Measurements from ENCODE around the gene ZFYVE19.

Gene ZFYVE19

GRCh38 chr15:40766906-40767837 lies 39.7 kb upstream of the ZFYVE19 start:
- TF ChIP-seq, protein P1, sequence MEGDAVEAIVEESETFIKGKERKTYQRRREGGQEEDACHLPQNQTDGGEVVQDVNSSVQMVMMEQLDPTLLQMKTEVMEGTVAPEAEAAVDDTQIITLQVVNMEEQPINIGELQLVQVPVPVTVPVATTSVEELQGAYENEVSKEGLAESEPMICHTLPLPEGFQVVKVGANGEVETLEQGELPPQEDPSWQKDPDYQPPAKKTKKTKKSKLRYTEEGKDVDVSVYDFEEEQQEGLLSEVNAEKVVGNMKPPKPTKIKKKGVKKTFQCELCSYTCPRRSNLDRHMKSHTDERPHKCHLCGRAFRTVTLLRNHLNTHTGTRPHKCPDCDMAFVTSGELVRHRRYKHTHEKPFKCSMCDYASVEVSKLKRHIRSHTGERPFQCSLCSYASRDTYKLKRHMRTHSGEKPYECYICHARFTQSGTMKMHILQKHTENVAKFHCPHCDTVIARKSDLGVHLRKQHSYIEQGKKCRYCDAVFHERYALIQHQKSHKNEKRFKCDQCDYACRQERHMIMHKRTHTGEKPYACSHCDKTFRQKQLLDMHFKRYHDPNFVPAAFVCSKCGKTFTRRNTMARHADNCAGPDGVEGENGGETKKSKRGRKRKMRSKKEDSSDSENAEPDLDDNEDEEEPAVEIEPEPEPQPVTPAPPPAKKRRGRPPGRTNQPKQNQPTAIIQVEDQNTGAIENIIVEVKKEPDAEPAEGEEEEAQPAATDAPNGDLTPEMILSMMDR (IDR thresholded peaks at IDR 0.05) = no peak

- TF ChIP-seq, protein P1 (IDR thresholded peaks at IDR 0.05) = no peak
Measured at GRCh38 chr15:40767838-40768500, 38.9 kb upstream of the ZFYVE19 start.

- TF ChIP-seq, protein P1 (IDR thresholded peaks at IDR 0.05) = no peak
Measured at GRCh38 chr15:40768521-40769273, 38.2 kb upstream of the ZFYVE19 start.

GRCh38 chr15:40769274-40770146 lies 37.4 kb upstream of the ZFYVE19 start, which contains the start of gene C15orf62:
C15orf62 (plus strand) TSS chr15:40769980; CDS start chr15:40770496, 516 bp downstream.
- TF ChIP-seq, protein P1 (IDR thresholded peaks at IDR 0.05) = no peak

DNA sequence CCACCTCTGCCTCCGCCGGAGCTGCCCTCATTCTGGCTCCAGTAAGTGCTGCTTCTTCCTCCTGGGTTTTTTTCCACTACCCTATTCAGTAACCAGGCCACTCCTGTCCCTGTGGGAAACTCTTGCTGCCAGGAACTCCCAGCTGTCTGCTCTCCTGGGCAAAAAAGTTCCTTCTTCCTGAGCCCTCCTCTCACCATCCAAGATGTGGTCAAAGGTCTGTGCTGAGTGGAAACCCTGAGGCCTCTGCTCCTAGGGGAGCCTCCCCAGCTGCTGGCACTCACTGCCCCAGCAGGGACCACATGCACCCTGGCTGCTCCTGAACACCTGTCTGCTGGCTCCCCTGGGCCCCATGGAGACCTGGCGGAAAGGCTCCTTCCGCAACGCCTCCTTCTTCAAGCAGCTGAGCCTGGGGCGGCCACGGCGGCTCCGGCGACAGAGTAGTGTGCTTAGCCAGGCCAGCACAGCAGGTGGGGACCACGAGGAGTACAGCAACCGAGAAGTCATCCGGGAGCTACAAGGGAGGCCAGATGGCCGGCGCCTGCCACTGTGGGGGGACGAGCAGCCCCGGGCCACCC lies 36.7 kb upstream of the ZFYVE19 start:
- TF ChIP-seq, protein P1 (IDR thresholded peaks at IDR 0.05) = no peak

- TF ChIP-seq, protein P1 (IDR thresholded peaks at IDR 0.05) = no peak
Measured at GRCh38 chr15:40771242-40771641, 35.6 kb upstream of the ZFYVE19 start.

All from LNCAP (cell line).